Right atrium auricular region (tissue), 2 donors: ENCODE data around the gene GCSAML. TPM values are rescaled to one million over a fixed set of nuclear protein-coding genes. Genes with fewer than 3 reads are reported as not detected.

Experiments
- DNase-seq: peaks from one replicate; pipeline ENCODE4 v3.0.0-alpha.2; 2019; ENCODE audit warnings: low spot score
- H3K27ac ChIP-seq, 2 donors: fragments of 200-600 bp; sonication (generic); 1 replicate in 1 of 2; 2 replicates in 1 of 2; pipeline ENCODE4 v1.5.1; 2016 to 2019
- H3K27me3 ChIP-seq, 2 donors: fragments of 200-600 bp; sonication (generic); one replicate each; pipeline versions ENCODE4 v1.5.1 to v1.6.0; 2017 to 2019
- H3K36me3 ChIP-seq: fragments of 200-600 bp; sonication (generic); one replicate; pipeline ENCODE4 v1.5.1; 2016
- H3K4me1 ChIP-seq, 2 donors: fragments of 200-600 bp; sonication (generic); one replicate each; pipeline versions ENCODE4 v1.5.1 to v1.6.0; 2017 to 2019
- H3K4me3 ChIP-seq, 2 donors: fragments of 200-600 bp; sonication (generic); 1 replicate in 1 of 2; 2 replicates in 1 of 2; pipeline ENCODE4 v1.5.1; 2017 to 2019; ENCODE audit warnings: mild to moderate bottlenecking in 1 of 2, moderate library complexity in 1 of 2
- H3K9me3 ChIP-seq, 2 donors: fragments of 200-600 bp; sonication (generic); one replicate each; pipeline ENCODE4 v1.5.1; 2019
- total RNA-seq, 2 donors: library from RNA; depleted of rRNA; stranded (reverse); fragments of >200 nt; gene quantifications; one replicate each; pipeline ENCODE4 v1.1.0, GENCODE V29; 2016
- TF ChIP-seq, protein P1 (sequence below), 2 donors: fragments of 200-600 bp; sonication (generic); IDR thresholded peaks; one replicate each; pipeline ENCODE4 v1.5.1; 2019; ENCODE audit warnings: antibody characterized with exemption in 2 of 2

The GCSAML gene
- total RNA-seq, 2 donors from 2014 or later, result not detected

DNA sequence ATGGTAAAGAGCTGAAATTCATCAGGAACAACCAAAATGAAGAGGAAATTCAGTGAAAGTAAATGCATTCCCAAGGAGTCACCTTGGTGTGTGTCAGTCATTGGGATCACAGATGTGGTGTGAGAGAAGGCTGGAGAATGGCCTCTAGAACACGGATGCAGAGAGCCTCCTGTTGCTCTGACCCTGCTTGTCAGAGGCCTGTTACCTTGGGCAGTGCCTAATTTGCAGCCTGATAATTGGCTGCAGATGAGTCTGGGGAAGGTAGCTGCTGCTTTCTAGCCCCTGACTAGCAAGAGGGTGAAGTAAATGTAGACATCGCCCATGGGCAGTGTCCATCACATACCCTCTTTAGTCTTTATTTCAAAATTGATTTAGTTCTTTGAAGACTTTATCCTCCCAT is 3.3 kb downstream of the GCSAML start:
- Histone ChIP-seq H3K27me3 (no peaks in the 10 kb centered on the region), H3K27ac (no peak overlapping the region), H3K9me3 (no peaks in the 10 kb centered on the region), H3K36me3 (no peaks in the 10 kb centered on the region), H3K4me3 (no peak overlapping the region), H3K4me1 (no peaks in the 10 kb centered on the region)
- TF ChIP-seq, protein P1, sequence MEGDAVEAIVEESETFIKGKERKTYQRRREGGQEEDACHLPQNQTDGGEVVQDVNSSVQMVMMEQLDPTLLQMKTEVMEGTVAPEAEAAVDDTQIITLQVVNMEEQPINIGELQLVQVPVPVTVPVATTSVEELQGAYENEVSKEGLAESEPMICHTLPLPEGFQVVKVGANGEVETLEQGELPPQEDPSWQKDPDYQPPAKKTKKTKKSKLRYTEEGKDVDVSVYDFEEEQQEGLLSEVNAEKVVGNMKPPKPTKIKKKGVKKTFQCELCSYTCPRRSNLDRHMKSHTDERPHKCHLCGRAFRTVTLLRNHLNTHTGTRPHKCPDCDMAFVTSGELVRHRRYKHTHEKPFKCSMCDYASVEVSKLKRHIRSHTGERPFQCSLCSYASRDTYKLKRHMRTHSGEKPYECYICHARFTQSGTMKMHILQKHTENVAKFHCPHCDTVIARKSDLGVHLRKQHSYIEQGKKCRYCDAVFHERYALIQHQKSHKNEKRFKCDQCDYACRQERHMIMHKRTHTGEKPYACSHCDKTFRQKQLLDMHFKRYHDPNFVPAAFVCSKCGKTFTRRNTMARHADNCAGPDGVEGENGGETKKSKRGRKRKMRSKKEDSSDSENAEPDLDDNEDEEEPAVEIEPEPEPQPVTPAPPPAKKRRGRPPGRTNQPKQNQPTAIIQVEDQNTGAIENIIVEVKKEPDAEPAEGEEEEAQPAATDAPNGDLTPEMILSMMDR (IDR thresholded peaks at IDR 0.05), result no peak
- no peak for DNase-seq

- Histone ChIP-seq H3K9me3 (no peaks in the 10 kb centered on the region), H3K27ac (no peak overlapping the region)
- TF ChIP-seq, protein P1 (IDR thresholded peaks at IDR 0.05), result no peak
Observed at GRCh38 chr1:247557926-247558674, 9.2 kb downstream of the GCSAML start.

DNA sequence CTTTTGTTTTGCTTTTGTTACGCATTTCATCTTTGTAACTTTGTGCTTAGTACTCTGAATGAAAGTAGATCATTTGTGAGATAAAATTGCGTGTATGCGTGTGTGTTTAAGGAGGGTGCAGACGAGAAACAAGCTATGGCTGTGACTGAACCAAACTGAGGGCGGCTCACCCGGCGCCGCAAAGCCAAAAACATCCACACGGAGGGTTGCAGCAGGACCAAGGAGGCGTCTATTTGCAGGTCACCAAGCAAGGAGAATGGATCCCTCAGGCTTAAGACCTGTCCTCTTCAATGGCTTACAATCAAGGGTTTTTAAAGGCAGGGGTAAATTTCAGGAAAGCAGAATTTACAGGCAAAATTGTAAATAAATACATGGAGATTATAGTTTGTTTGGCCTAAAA is 12.8 kb downstream of the GCSAML start:
- DNase-seq, result no peak
- H3K9me3 ChIP-seq, result no peaks in the 10 kb centered on the region
- H3K36me3 ChIP-seq, result no peaks in the 10 kb centered on the region
- H3K4me1 ChIP-seq, result no peaks in the 10 kb centered on the region
- no peak overlapping the region for H3K4me3 ChIP-seq
- no peaks in the 10 kb centered on the region for H3K27me3 ChIP-seq
- H3K27ac ChIP-seq, result no peak overlapping the region
- TF ChIP-seq, protein P1 (IDR thresholded peaks at IDR 0.05), result no peak

More at GRCh38 chr1:247557926-247558674, 9.2 kb downstream of the GCSAML start:
- no peaks in the 10 kb centered on the region for H3K36me3 ChIP-seq
- no peaks in the 10 kb centered on the region for H3K27me3 ChIP-seq
- H3K4me3 ChIP-seq, result no peak overlapping the region
- H3K4me1 ChIP-seq, result no peaks in the 10 kb centered on the region
- DNase-seq, result no peak

DNA sequence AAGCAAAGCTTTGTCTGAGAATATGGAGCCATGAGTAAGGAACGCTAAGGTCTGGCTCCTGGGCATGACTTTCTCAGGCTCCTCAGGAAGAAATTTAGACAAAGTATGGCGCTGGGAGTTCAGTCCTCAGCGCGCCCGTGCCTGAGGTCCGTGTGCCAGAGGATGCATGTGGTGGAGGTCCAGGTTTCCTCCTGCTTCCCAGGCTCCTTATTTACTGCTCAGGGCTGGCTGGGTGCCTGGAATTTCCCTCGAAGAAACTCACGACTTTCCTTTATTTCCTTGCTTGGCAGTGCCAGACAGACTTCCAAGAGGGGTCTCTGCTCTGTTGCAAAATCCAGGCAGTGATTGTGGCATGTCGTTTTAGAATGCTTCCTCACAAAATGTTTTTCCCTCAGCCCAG is 13.3 kb downstream of the GCSAML start:
- no peaks in the 10 kb centered on the region for H3K4me1 ChIP-seq

DNA sequence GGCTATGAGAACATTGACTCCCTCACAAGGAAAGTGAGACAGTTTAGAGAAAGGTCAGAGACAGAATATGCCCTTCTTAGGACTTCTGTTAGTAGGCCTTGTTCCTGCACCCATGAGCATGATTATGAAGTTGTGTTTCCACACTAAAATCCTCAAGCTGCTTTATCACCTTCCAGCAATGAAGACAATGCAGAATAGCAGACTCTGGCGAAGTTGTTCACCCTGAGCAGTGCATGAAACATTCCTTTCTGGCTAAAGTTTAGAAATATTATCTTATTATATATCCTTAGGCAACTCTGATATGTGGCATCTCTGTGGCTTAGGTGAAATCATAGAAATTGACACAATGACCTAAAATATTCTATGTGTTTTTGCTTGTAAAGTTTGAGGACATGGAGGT is 25.3 kb downstream of the GCSAML start:
- Histone ChIP-seq H3K4me1 (no peaks in the 10 kb centered on the region), H3K4me3 (no peak overlapping the region), H3K27ac (no peak overlapping the region), H3K36me3 (no peaks in the 10 kb centered on the region), H3K9me3 (no peaks in the 10 kb centered on the region), H3K27me3 (no peaks in the 10 kb centered on the region)
- DNase-seq, result no peak
- TF ChIP-seq, protein P1 (IDR thresholded peaks at IDR 0.05), result no peak

More for the DNA sequence above, 13.3 kb downstream of the GCSAML start:
- Histone ChIP-seq H3K36me3 (no peaks in the 10 kb centered on the region), H3K4me3 (no peak overlapping the region), H3K27me3 (no peaks in the 10 kb centered on the region), H3K9me3 (no peaks in the 10 kb centered on the region), H3K27ac (no peak overlapping the region)
- TF ChIP-seq, protein P1 (IDR thresholded peaks at IDR 0.05), result no peak
- DNase-seq, result no peak

GRCh38 chr1:247574664-247575063 is 25.7 kb downstream of the GCSAML start:
- TF ChIP-seq, protein P1 (IDR thresholded peaks at IDR 0.05), result no peak
- no peaks in the 10 kb centered on the region for H3K27me3 ChIP-seq
- no peak for DNase-seq
- H3K27ac ChIP-seq, result no peak overlapping the region
- no peak overlapping the region for H3K4me3 ChIP-seq
- no peaks in the 10 kb centered on the region for H3K36me3 ChIP-seq
- no peaks in the 10 kb centered on the region for H3K9me3 ChIP-seq
- H3K4me1 ChIP-seq, result no peaks in the 10 kb centered on the region
